Head of caudate nucleus (tissue), 42 donors: ENCODE results near the gene ADGRV1.
"Not testable (repeated sequence)": the region's sequence is repeated elsewhere in the genome, so short reads cannot be mapped to it uniquely, and the experiment has no call there.

Experiments used
- DNase-seq, 42 donors: peaks; one replicate each; pipeline versions ENCODE4 v3.0.0 to v3.0.0-alpha.2; 2020 to 2021; ENCODE audit warnings: mixed read lengths in 7 of 42
- intact Hi-C: fragments of 100-400 bp; cut with DNase I; formaldehyde crosslinking; loops from one replicate; pipeline ENCODE4 v1.15.0; 2022

Gene ADGRV1

GRCh38 chr5:90685425-90686022 lies 126.9 kb downstream of the ADGRV1 start:
- intact Hi-C loops: no loop called here
- DNase-seq: no peak

- DNase-seq, intact Hi-C loops: not testable (repeated sequence)
Observed at GRCh38 chr5:90686363-90686762, 127.8 kb downstream of the ADGRV1 start.

- intact Hi-C loops, DNase-seq: not testable (repeated sequence)
Observed at GRCh38 chr5:90687458-90687857, 128.9 kb downstream of the ADGRV1 start.

- intact Hi-C loops: no loop called here
- no peak for DNase-seq
Observed at GRCh38 chr5:90689064-90689463, 130.5 kb downstream of the ADGRV1 start.

- no peak for DNase-seq
- intact Hi-C loops: no loop called here
Observed at GRCh38 chr5:90690307-90690706, 131.7 kb downstream of the ADGRV1 start.

GRCh38 chr5:90691533-90691932 lies 132.9 kb downstream of the ADGRV1 start:
- no peak for DNase-seq
- intact Hi-C loops: no loop called here

- no peak for DNase-seq
- intact Hi-C loops: no loop called here
Observed at GRCh38 chr5:90696153-90696552, 137.6 kb downstream of the ADGRV1 start.

GRCh38 chr5:90700299-90700698 lies 141.7 kb downstream of the ADGRV1 start:
- no peak for DNase-seq
- intact Hi-C loops: no loop called here

- DNase-seq: no peak
- intact Hi-C loops: no loop called here
Observed at GRCh38 chr5:90703932-90704331, 145.3 kb downstream of the ADGRV1 start.

- DNase-seq: no peak
- intact Hi-C loops: no loop called here
Observed at GRCh38 chr5:90707698-90708097, 149.1 kb downstream of the ADGRV1 start.

GRCh38 chr5:90709323-90710155 lies 150.9 kb downstream of the ADGRV1 start:
- intact Hi-C loops: no loop called here
- DNase-seq: peak in 25 of 42 donors; percentile 4 to 64 (median 28)

GRCh38 chr5:90718387-90718786 lies 159.8 kb downstream of the ADGRV1 start:
- no peak for DNase-seq
- intact Hi-C loops: no loop called here

- intact Hi-C loops: no loop called here
- no peak for DNase-seq
Observed at GRCh38 chr5:90739567-90739966, 181.0 kb downstream of the ADGRV1 start.

- DNase-seq: no peak
- intact Hi-C loops: no loop called here
Observed at GRCh38 chr5:90740244-90740799, 181.7 kb downstream of the ADGRV1 start.

- intact Hi-C loops: no loop called here
- DNase-seq: no peak
Observed at GRCh38 chr5:90741022-90741564, 182.5 kb downstream of the ADGRV1 start.

- intact Hi-C loops: no loop called here
- DNase-seq: no peak
Observed at GRCh38 chr5:90746119-90746518, 187.5 kb downstream of the ADGRV1 start.

GRCh38 chr5:90747175-90747574 lies 188.6 kb downstream of the ADGRV1 start:
- no peak for DNase-seq
- intact Hi-C loops: no loop called here

GRCh38 chr5:90747693-90748092 lies 189.1 kb downstream of the ADGRV1 start:
- DNase-seq: no peak
- intact Hi-C loops: no loop called here

GRCh38 chr5:90759119-90759518 lies 200.5 kb downstream of the ADGRV1 start:
- intact Hi-C loops: no loop called here
- DNase-seq: no peak

GRCh38 chr5:90767710-90768109 lies 209.1 kb downstream of the ADGRV1 start:
- intact Hi-C loops: no loop called here
- DNase-seq: no peak
